Right lung (tissue), 5 donors: ENCODE measurements around the gene IL17RD. TPM values are rescaled to one million over a fixed set of nuclear protein-coding genes. Genes with fewer than 3 reads are reported as not detected.

Experiments used
- DNase-seq, 2 donors: peaks; one replicate each; pipeline ENCODE4 v3.0.0-alpha.2; 2013
- polyA plus RNA-seq, 5 donors: library from polyadenylated mRNA; unstranded; fragments of 120-200 nt; gene quantifications; one replicate each; pipeline versions ENCODE4 v1.2.1 to v1.2.3, GENCODE V29; 2013; ENCODE audit warnings: inconsistent platforms in 1 of 5, low replicate concordance in 1 of 5; ENCODE audit not compliant: insufficient read length in 5 of 5, insufficient read depth in 1 of 5

IL17RD gene
- polyA plus RNA-seq, 5 donors = 9.3 to 12.2 (median 10.9) TPM

- no peak for DNase-seq
These were observed 4.9 kb downstream of the IL17RD start for GRCh38 chr3:57160076-57160764.

- DNase-seq = no peak
These were observed 6.1 kb downstream of the IL17RD start for GRCh38 chr3:57158813-57159738.

- no peak for DNase-seq
These were observed 6.8 kb downstream of the IL17RD start for GRCh38 chr3:57158325-57158724.

- DNase-seq = peak in 1 of 2 donors; percentile 46
These were observed 7.6 kb downstream of the IL17RD start for GRCh38 chr3:57157545-57157944.

GRCh38 chr3:57155310-57155643, 9.9 kb downstream of the IL17RD start:
- no peak for DNase-seq

GRCh38 chr3:57154470-57155309, 10.5 kb downstream of the IL17RD start:
- no peak for DNase-seq

GRCh38 chr3:57152151-57153143, 12.7 kb downstream of the IL17RD start:
- no peak for DNase-seq

- DNase-seq = no peak
These were observed 13.4 kb downstream of the IL17RD start for GRCh38 chr3:57151749-57152148.

- no peak for DNase-seq
These were observed 14.1 kb downstream of the IL17RD start for GRCh38 chr3:57151021-57151449.

- DNase-seq = no peak
These were observed 15.0 kb downstream of the IL17RD start for GRCh38 chr3:57150113-57150581.

- DNase-seq = no peak
These were observed 18.1 kb downstream of the IL17RD start for GRCh38 chr3:57147071-57147470.

GRCh38 chr3:57145852-57146251, 19.3 kb downstream of the IL17RD start:
- DNase-seq = no peak

- no peak for DNase-seq
These were observed 20.2 kb downstream of the IL17RD start for GRCh38 chr3:57144952-57145351.

- no peak for DNase-seq
These were observed 21.2 kb downstream of the IL17RD start for GRCh38 chr3:57143886-57144459.

- DNase-seq = no peak
These were observed 22.8 kb downstream of the IL17RD start for GRCh38 chr3:57142411-57142723.

- no peak for DNase-seq
These were observed 23.3 kb downstream of the IL17RD start for GRCh38 chr3:57141719-57142410.

GRCh38 chr3:57140894-57141293, 24.3 kb downstream of the IL17RD start:
- DNase-seq = no peak

GRCh38 chr3:57135964-57136719, 29.0 kb downstream of the IL17RD start:
- no peak for DNase-seq

GRCh38 chr3:57133157-57133556, 32.0 kb downstream of the IL17RD start:
- DNase-seq = no peak
